PC-9 (cell line): ENCODE results near the gene TMEM108. TPM values are rescaled to one million over a fixed set of nuclear protein-coding genes. Genes with fewer than 3 reads are reported as not detected.
"Not testable (repeated sequence)": the region's sequence is repeated elsewhere in the genome, so short reads cannot be mapped to it uniquely, and the experiment has no call there.

Source experiments
- BruUV-seq: library from RNA; stranded (reverse); fragments of 400-500 nt; replicated peaks from 2 replicates; lab custom pipeline; 2021; lab: Mats Ljungman, UMichigan
- CTCF ChIA-PET: fragments of 300-600 bp; sonication (Branson Sonifier 250); formaldehyde crosslinking; loops from one replicate; lab custom pipeline; 2022; ENCODE audit warnings: antibody characterized with exemption; lab: Charles Lee
- POLR2A ChIA-PET: fragments of 300-600 bp; sonication (Branson Sonifier 250); formaldehyde crosslinking; loops from one replicate; lab custom pipeline; 2022; ENCODE audit warnings: antibody characterized with exemption; ENCODE audit not compliant: unreplicated experiment; lab: Charles Lee
- DNase-seq, 2 experiments: peaks; one replicate each; pipeline versions ENCODE4 v3.0.0 to v3.0.0-alpha.2; 2015 to 2022; ENCODE audit warnings: mixed read lengths in 1 of 2
- H2AFZ ChIP-seq: fragments of 200-600 bp; sonication (generic); 2 replicates; pipeline ENCODE4 v1.8.1; 2017; ENCODE audit warnings: antibody characterized with exemption
- H3F3A ChIP-seq: fragments of 200-600 bp; sonication (generic); 2 replicates; pipeline ENCODE4 v1.8.1; 2017; ENCODE audit warnings: antibody characterized with exemption, mild to moderate bottlenecking, low read depth; ENCODE audit not compliant: insufficient read depth
- H3K27ac ChIP-seq: fragments of 200-600 bp; sonication (generic); 2 replicates; pipeline ENCODE4 v1.6.1; 2016; ENCODE audit warnings: mixed run types
- H3K27me3 ChIP-seq: fragments of 200-600 bp; sonication (generic); 2 replicates; pipeline ENCODE4 v1.6.1; 2016; ENCODE audit warnings: low read depth, mixed run types; ENCODE audit not compliant: insufficient read depth
- H3K36me3 ChIP-seq: fragments of 200-600 bp; sonication (generic); 2 replicates; pipeline ENCODE4 v1.6.1; 2016; ENCODE audit warnings: low read depth, mixed run types
- H3K4me1 ChIP-seq: fragments of 200-600 bp; sonication (generic); replicated peaks from 2 replicates; pipeline ENCODE4 v1.6.1; 2016; ENCODE audit warnings: mixed run types; ENCODE audit not compliant: insufficient read depth
- H3K4me2 ChIP-seq: fragments of 200-600 bp; sonication (generic); 2 replicates; pipeline ENCODE4 v1.6.1; 2017; ENCODE audit warnings: mixed run types
- H3K4me3 ChIP-seq: fragments of 200-600 bp; sonication (generic); 2 replicates; pipeline ENCODE4 v1.6.1; 2016; ENCODE audit warnings: mixed run types
- H3K79me2 ChIP-seq: fragments of 200-600 bp; sonication (generic); 2 replicates; pipeline ENCODE4 v1.6.1; 2017; ENCODE audit warnings: low read depth, mixed run types
- H3K9me2 ChIP-seq: fragments of 200-600 bp; sonication (generic); 2 replicates; pipeline ENCODE4 v1.8.1; 2017; ENCODE audit warnings: mild to moderate bottlenecking; ENCODE audit not compliant: insufficient read depth
- H3K9me3 ChIP-seq: fragments of 200-600 bp; sonication (generic); 2 replicates; pipeline ENCODE4 v1.8.1; 2016; ENCODE audit warnings: low read depth; ENCODE audit not compliant: insufficient read depth
- H4K20me1 ChIP-seq: fragments of 200-600 bp; sonication (generic); 2 replicates; pipeline ENCODE4 v1.8.1; 2017; ENCODE audit not compliant: insufficient read depth
- EZH2 ChIP-seq: fragments of 200-600 bp; sonication (generic); IDR thresholded peaks from 2 replicates; pipeline ENCODE4 v1.8.0; 2017; ENCODE audit warnings: antibody characterized with exemption, low read depth
- intact Hi-C: fragments of 100-400 bp; cut with micrococcal nuclease; formaldehyde crosslinking; loops from one replicate; pipeline ENCODE4 v1.10.0; 2022; ENCODE audit not compliant: unreplicated experiment
- total RNA-seq: library from RNA; stranded (reverse); gene quantifications from 2 replicates; pipeline ENCODE4 v1.2.3, GENCODE V29; 2021
- TF ChIP-seq, protein P1 (sequence below): fragments of 200-600 bp; sonication (generic); conservative IDR thresholded peaks from 2 replicates; pipeline ENCODE4 v1.6.1; 2017; ENCODE audit warnings: mixed run types, antibody characterized with exemption, mild to moderate bottlenecking, moderate library complexity

TMEM108 gene
- total RNA-seq, 1 experiment from 2014 or later: not detected

DNA sequence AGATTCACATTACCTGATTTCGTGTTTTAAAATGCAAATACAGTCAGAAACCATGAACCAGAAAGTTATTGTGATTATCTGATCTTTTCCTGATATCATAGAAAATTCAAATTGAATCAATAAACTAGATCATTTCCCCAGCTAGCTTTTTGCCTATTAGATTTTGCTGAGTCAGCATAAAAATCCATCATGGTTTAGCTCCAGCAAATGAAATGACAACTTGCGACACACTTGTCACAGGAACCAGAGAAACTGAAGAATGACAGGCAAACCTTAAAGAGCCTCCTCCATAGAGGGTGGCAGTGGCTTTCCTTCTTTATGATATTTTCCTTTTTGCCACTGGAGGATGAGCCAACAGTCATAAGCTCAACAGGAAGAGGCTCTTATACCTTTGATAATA, 30.6 kb upstream of the TMEM108 start:
- POLR2A ChIA-PET: interaction anchor here (0.6 kb wide), 1 partner anchor 1184 kb away, joined by 9 read pairs; no protein-coding TSS in a partner anchor
- no TSS peak for BruUV-seq
- H3K36me3 ChIP-seq: no peaks in the 10 kb centered on the region
- no peak overlapping the region for H3K4me3 ChIP-seq
- H3K4me2 ChIP-seq: no peak overlapping the region
- no peaks in the 10 kb centered on the region for H3K4me1 ChIP-seq
- intact Hi-C loops: no loop called here
- H3K27ac ChIP-seq: no peak overlapping the region
- H3K9me2 ChIP-seq: no peaks in the 10 kb centered on the region
- H2AFZ ChIP-seq: no peak overlapping the region
- TF ChIP-seq EZH2: no peak
- TF ChIP-seq, protein P1, sequence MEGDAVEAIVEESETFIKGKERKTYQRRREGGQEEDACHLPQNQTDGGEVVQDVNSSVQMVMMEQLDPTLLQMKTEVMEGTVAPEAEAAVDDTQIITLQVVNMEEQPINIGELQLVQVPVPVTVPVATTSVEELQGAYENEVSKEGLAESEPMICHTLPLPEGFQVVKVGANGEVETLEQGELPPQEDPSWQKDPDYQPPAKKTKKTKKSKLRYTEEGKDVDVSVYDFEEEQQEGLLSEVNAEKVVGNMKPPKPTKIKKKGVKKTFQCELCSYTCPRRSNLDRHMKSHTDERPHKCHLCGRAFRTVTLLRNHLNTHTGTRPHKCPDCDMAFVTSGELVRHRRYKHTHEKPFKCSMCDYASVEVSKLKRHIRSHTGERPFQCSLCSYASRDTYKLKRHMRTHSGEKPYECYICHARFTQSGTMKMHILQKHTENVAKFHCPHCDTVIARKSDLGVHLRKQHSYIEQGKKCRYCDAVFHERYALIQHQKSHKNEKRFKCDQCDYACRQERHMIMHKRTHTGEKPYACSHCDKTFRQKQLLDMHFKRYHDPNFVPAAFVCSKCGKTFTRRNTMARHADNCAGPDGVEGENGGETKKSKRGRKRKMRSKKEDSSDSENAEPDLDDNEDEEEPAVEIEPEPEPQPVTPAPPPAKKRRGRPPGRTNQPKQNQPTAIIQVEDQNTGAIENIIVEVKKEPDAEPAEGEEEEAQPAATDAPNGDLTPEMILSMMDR: no peak
- DNase-seq: no peak
- no peaks in the 10 kb centered on the region for H3K79me2 ChIP-seq
- no peaks in the 10 kb centered on the region for H4K20me1 ChIP-seq
- H3K9me3 ChIP-seq: no peaks in the 10 kb centered on the region
- H3F3A ChIP-seq: no peaks in the 10 kb centered on the region
- no peaks in the 10 kb centered on the region for H3K27me3 ChIP-seq
- CTCF ChIA-PET: no interaction called here

DNA sequence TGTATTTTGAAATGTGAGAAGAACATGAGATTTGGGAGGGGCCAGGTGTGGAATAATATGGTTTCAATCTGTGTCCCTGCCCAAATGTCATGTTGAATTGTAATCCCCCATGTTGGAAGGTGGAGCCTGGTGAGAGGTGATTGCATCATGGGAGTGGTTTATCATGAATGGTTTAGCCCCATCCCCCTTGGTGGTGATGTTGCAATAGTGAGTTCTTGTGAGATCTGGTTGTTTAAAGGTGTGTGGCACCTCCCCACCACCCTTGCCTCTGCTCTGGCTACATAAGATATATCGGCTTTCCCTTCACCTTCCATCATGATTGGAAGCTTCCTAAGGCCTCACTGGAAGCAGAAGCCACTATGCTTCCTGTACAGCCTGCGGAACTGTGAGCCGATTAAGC, 23.9 kb upstream of the TMEM108 start:
- Histone ChIP-seq H3K27ac (no peak overlapping the region), H4K20me1 (no peaks in the 10 kb centered on the region), H3K4me1 (no peaks in the 10 kb centered on the region), H3K9me3 (no peaks in the 10 kb centered on the region), H3K4me3 (no peak overlapping the region), H3F3A (no peaks in the 10 kb centered on the region), H3K9me2 (no peaks in the 10 kb centered on the region), H2AFZ (no peak overlapping the region), H3K79me2 (no peaks in the 10 kb centered on the region), H3K36me3 (no peaks in the 10 kb centered on the region), H3K4me2 (no peak overlapping the region), H3K27me3 (no peaks in the 10 kb centered on the region)
- TF ChIP-seq, protein P1: no peak
- no peak for TF ChIP-seq EZH2
- intact Hi-C loops: no loop called here
- CTCF ChIA-PET: no interaction called here
- BruUV-seq: no TSS peak
- POLR2A ChIA-PET: no interaction called here
- DNase-seq: no peak

DNA sequence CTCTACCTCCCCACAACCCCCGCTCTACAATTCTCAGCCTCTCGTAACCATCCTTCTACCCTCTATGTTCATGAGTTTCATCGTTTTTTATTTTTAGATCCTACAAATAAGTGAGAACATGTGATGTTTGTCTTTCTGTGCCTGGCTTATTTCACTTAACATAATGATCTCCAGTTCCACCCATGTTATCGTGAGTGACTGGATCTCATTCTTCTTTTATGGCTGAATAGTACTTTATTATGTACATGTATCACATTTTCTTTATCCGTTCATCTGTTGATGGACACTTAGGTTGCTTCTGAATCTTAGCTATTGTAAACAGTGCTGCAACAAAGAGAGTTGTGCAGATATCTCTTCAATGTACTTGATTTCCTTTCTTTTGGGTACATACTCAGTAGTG, 22.6 kb upstream of the TMEM108 start:
- DNase-seq, H3F3A ChIP-seq, H3K36me3 ChIP-seq, CTCF ChIA-PET, H3K4me2 ChIP-seq, H3K27me3 ChIP-seq, H3K27ac ChIP-seq, intact Hi-C loops, H3K9me2 ChIP-seq, H3K4me1 ChIP-seq, H3K4me3 ChIP-seq, H4K20me1 ChIP-seq, POLR2A ChIA-PET, BruUV-seq, H3K9me3 ChIP-seq, H2AFZ ChIP-seq, H3K79me2 ChIP-seq: not testable (repeated sequence)

DNA sequence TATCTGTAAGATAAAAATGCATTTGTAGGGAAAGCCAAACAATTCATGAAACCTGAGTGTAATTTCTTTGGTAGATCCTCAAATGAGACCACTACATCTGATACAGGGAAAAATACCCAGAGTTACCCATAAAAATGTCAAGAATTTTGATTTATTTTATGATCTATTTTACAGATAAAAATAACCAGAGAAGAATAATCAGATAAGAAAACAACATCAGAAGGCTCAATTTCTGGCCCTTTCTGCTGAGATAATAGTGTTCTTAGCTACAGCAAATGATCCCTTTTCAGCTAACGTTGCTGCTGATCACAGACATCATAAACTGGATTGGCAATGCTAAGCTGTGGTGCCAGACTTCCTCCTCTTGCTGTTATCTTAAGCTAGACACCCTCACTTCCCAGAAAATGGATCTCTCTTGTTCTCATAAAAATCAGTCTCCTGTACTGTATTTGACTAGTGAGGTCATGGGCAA, 21.3 kb upstream of the TMEM108 start:
- ChIA-PET CTCF (no interaction called here), POLR2A (no interaction called here)
- no peaks in the 10 kb centered on the region for H4K20me1 ChIP-seq
- H3K4me1 ChIP-seq: no peaks in the 10 kb centered on the region
- H3K9me3 ChIP-seq: no peaks in the 10 kb centered on the region
- no peak overlapping the region for H2AFZ ChIP-seq
- H3F3A ChIP-seq: no peaks in the 10 kb centered on the region
- no peaks in the 10 kb centered on the region for H3K79me2 ChIP-seq
- no peak for DNase-seq
- H3K9me2 ChIP-seq: no peaks in the 10 kb centered on the region
- no peak overlapping the region for H3K27ac ChIP-seq
- H3K4me3 ChIP-seq: no peak overlapping the region
- intact Hi-C loops: no loop called here
- H3K36me3 ChIP-seq: no peaks in the 10 kb centered on the region
- no peak for TF ChIP-seq EZH2
- TF ChIP-seq, protein P1: no peak
- BruUV-seq: no TSS peak
- H3K4me2 ChIP-seq: no peak overlapping the region
- H3K27me3 ChIP-seq: no peaks in the 10 kb centered on the region
